GM06990 (cell line): ENCODE data around the gene NEDD4.
"Not testable (repeated sequence)": the region's sequence is repeated elsewhere in the genome, so short reads cannot be mapped to it uniquely, and the experiment has no call there.

Experiments
- DNase-seq: peaks from one replicate; pipeline ENCODE4 v3.0.0-alpha.2; 2011; ENCODE audit not compliant: insufficient read length; ENCODE audit errors: extremely low read depth
- H3K27me3 ChIP-seq: replicated peaks from 2 replicates; pipeline ENCODE4 v1.6.0; 2011; ENCODE audit warnings: low read length; ENCODE audit not compliant: control insufficient read depth, insufficient read depth
- H3K36me3 ChIP-seq: 2 replicates; pipeline ENCODE4 v1.5.1; 2011; ENCODE audit warnings: low read length; ENCODE audit not compliant: control insufficient read depth, insufficient read depth
- H3K4me3 ChIP-seq: replicated peaks from 2 replicates; pipeline ENCODE4 v1.5.1; 2011; ENCODE audit warnings: low read depth, mild to moderate bottlenecking, control low read depth, low read length
- TF ChIP-seq, protein P1 (sequence below): IDR thresholded peaks from 2 replicates; pipeline ENCODE4 v1.5.1; 2011; ENCODE audit warnings: low read length, control low read depth, mild to moderate bottlenecking, inconsistent platforms; ENCODE audit not compliant: insufficient read depth, poor library complexity, severe bottlenecking

Gene NEDD4

DNA sequence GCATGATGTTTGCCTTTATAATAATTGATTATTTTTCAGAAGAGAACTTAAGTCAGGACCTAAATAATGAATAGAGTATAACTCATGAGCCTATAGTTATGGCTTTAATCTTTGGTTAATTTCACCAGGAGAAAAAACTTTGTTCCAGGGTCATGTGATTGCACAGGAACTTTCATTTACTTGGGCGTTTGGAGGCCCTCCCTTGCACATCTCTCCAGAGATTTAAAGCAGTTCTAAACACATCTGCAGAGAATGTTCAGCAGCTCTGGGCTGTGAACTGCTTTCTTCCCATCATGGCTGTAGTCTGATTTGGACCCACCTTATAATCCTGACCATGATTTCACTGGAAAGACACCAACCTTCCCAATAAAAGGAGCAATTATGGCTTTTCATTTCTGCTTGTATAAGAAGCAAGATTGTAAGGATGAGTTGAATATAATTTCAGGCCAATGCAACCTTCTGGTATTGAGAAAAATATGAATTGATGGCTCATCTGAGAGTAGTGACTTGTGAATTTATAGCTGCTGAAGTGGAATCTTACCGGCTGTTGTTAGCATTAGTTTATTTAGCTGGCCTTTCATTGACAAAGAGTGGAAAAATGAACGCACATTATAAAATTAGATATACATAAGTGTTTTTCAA, 169.6 kb downstream of the NEDD4 start:
- Histone ChIP-seq H3K36me3 (no peaks in the 10 kb centered on the region), H3K27me3 (no peaks in the 10 kb centered on the region), H3K4me3 (no peak overlapping the region)
- no peak for DNase-seq
- TF ChIP-seq, protein P1, sequence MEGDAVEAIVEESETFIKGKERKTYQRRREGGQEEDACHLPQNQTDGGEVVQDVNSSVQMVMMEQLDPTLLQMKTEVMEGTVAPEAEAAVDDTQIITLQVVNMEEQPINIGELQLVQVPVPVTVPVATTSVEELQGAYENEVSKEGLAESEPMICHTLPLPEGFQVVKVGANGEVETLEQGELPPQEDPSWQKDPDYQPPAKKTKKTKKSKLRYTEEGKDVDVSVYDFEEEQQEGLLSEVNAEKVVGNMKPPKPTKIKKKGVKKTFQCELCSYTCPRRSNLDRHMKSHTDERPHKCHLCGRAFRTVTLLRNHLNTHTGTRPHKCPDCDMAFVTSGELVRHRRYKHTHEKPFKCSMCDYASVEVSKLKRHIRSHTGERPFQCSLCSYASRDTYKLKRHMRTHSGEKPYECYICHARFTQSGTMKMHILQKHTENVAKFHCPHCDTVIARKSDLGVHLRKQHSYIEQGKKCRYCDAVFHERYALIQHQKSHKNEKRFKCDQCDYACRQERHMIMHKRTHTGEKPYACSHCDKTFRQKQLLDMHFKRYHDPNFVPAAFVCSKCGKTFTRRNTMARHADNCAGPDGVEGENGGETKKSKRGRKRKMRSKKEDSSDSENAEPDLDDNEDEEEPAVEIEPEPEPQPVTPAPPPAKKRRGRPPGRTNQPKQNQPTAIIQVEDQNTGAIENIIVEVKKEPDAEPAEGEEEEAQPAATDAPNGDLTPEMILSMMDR, result no peak

DNA sequence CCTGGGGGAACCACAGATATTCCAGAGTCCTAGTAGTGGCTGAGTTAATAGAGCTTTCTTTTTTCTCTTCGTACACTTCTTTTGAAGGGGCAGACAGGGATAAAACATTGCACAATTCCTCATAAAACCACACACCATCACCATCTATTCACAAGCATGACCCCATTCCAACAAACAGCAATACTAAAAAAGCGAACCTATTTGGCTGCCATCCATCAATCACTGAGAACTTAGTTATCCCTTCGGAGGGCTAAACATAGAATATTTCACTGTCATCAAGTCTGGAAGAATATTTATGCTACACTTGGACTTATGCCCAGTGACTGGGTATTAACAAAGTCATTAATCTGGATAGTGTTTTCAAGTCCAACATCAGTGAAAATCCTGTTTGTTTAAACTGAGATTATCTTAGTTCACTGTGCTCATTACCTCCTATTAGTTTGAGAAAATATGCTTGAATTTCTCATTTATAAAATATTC, 170.2 kb downstream of the NEDD4 start:
- no peaks in the 10 kb centered on the region for H3K27me3 ChIP-seq
- TF ChIP-seq, protein P1, result no peak
- H3K4me3 ChIP-seq, result no peak overlapping the region
- H3K36me3 ChIP-seq, result no peaks in the 10 kb centered on the region
- no peak for DNase-seq

DNA sequence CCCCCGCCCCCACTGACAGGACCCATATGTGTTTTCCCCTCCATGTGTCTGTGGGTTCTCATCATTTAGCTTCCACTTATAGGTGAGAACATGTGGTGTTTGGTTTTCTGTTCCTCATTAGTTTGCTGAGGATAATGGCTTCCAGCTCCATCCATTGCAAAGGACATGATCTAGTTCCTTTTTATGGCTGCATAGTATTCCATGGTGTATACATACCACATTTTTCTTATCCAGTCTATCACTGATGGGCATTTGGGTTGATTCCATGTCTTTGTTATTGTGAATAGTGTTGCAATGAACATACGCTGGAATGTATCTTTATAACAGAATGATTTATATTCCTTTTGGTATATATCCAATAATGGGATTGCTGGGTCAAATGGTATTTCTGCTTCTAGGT, 171.7 kb downstream of the NEDD4 start:
- not testable (repeated sequence) for DNase-seq, H3K36me3 ChIP-seq, H3K27me3 ChIP-seq, H3K4me3 ChIP-seq

DNA sequence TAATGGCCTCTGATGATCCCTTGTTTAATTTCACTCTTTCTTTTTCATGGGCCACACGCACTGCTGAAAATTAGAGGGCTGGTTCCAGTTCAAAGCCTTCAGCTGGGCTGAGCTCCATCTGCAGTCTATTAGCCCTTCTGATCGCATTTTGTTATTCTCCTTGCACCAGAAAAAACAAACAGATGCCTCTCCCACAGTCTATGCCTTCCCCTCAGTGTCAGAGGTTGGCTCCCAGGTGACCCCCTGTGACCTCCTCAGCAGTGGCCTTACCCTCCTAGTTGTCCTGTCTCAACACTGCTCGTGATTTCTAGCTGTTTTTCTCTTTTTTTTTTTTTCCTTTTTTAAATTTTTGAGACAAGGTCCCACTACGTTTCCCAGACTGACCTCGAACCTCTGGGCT, 173.4 kb downstream of the NEDD4 start:
- no peak for DNase-seq
- Histone ChIP-seq H3K36me3 (no peaks in the 10 kb centered on the region), H3K4me3 (no peak overlapping the region), H3K27me3 (no peaks in the 10 kb centered on the region)
- TF ChIP-seq, protein P1, result no peak

DNA sequence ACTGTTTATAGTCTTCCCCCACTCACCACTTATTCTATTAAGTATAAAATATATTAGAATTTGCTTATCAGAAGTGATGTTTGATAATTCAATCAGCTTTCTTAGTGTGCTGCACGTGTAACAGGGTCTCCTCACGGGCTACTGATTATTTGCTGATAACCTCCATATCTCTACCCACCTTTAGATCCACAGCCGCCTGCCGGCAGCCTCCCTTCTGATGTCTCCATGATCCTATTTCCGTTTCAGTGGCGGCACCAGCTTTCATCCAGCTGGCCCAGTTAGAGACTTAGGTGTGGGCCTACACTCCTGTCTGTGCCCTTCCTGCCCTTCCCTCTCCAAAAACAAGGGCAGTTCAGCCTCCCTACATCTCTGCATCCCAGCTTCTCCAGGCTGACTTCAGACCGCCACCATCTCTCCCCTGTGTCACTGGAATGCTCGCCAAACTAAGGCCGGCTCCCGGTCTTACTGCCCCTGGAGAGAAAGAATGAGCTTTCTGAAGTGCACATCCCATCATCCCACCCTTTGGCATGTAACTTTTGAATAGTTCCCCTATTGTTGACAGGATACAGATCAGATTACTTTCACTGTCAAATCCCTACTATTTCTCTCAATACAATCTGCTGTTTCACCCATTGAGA, 173.9 kb downstream of the NEDD4 start:
- no peak for DNase-seq
- no peaks in the 10 kb centered on the region for H3K36me3 ChIP-seq
- no peaks in the 10 kb centered on the region for H3K27me3 ChIP-seq
- no peak overlapping the region for H3K4me3 ChIP-seq
- TF ChIP-seq, protein P1, result no peak

DNA sequence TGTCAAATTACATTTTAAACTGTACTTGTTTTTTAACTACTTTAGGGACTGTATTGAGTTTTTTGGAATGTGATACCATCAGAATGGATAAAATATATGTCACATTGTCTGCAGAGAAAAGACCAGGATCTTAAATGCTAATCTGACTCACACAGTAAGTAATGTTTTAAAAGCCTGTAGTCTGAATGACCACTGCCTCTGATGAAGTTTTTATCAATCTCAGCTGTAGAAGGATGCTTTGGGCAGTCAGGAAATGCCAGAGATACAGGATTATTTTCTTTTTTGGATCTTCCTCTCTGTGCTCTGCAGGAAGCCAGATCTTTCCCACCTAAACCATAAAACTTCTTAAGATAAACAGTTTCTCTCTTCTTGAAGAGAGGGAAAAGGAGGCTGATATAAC, 177.4 kb downstream of the NEDD4 start:
- no peak for DNase-seq
- Histone ChIP-seq H3K27me3 (no peaks in the 10 kb centered on the region), H3K36me3 (no peaks in the 10 kb centered on the region), H3K4me3 (no peak overlapping the region)
- TF ChIP-seq, protein P1, result no peak
